Suppressor macrophage treated with lipopolysaccharide for 4 hours (primary cell): ENCODE measurements around the gene PROS1.
"Not testable (repeated sequence)": the region's sequence is repeated elsewhere in the genome, so short reads cannot be mapped to it uniquely, and the experiment has no call there.

Source experiments
- DNase-seq: peaks from one replicate; pipeline ENCODE4 v3.0.0-alpha.2; 2020

The PROS1 gene

GRCh38 chr3:93867425-93867824 lies 106.3 kb downstream of the PROS1 start:
- DNase-seq = no peak

- DNase-seq = no peak
Observed at GRCh38 chr3:93861017-93861416, 112.7 kb downstream of the PROS1 start.

- no peak for DNase-seq
Observed at GRCh38 chr3:93855401-93855800, 118.3 kb downstream of the PROS1 start.

- not testable (repeated sequence) for DNase-seq
Observed at GRCh38 chr3:93852228-93852627, 121.5 kb downstream of the PROS1 start.

GRCh38 chr3:93843981-93844380 lies 129.7 kb downstream of the PROS1 start:
- peak; percentile 17 for DNase-seq

- DNase-seq = not testable (repeated sequence)
Observed at GRCh38 chr3:93839193-93839592, 134.5 kb downstream of the PROS1 start.
